DMS153 (cell line): Measurements from ENCODE around the gene SH3RF3.

Experiments
- DNase-seq: peaks from one replicate; lab custom pipeline; 2025; lab: John Stamatoyannopoulos, UW

SH3RF3 gene

GRCh38 chr2:109454304-109454703, 325.3 kb downstream of the SH3RF3 start:
- DNase-seq = no peak

- DNase-seq = no peak
Observed at GRCh38 chr2:109454765-109455394, 325.9 kb downstream of the SH3RF3 start.

GRCh38 chr2:109455731-109456691, 327.0 kb downstream of the SH3RF3 start:
- no peak for DNase-seq

GRCh38 chr2:109456776-109457175, 327.8 kb downstream of the SH3RF3 start:
- no peak for DNase-seq

DNA sequence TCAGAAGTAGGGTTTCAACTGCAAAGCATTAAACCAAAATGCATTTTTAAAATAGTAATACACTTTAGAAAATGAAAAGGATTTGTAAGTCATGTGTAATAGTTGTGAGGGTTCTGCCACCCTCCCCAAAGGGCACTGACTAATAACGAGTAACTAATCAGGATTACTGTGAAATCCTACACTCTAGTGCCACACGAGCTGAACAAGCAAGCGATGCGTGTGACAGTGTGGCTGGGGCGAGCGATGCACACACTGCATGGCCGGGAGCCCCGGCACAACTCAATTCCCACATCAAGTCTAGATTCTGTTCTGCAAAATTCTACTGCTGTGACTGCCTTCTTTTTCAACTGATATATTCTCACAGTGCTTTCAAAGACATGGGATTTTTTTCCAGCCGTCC, 328.4 kb downstream of the SH3RF3 start:
- DNase-seq = no peak

DNA sequence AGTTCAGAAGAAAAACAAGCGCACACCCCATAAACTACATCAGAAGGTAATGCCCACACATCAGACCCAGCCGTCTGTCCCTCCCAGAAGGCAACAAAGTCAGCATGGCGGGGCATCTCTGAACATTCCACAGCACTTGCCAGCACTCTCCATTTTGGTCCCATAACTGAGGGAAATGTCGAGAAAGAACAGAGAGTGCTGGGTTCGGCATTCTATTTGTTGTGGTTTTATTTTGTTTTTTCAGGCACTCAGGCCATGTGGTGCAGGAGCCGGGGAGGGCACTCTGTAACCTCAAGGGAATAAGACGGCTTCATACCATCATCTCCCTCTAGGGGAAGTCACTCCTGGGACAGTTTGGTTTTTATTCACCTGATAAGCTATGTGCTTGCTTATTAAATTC, 328.8 kb downstream of the SH3RF3 start:
- DNase-seq = no peak

- DNase-seq = no peak
Observed at GRCh38 chr2:109458512-109458911, 329.5 kb downstream of the SH3RF3 start.

GRCh38 chr2:109459485-109459884, 330.5 kb downstream of the SH3RF3 start:
- DNase-seq = no peak

- DNase-seq = no peak
Observed at GRCh38 chr2:109460553-109461324, 331.7 kb downstream of the SH3RF3 start.

GRCh38 chr2:109463236-109463635, 334.2 kb downstream of the SH3RF3 start:
- no peak for DNase-seq

DNA sequence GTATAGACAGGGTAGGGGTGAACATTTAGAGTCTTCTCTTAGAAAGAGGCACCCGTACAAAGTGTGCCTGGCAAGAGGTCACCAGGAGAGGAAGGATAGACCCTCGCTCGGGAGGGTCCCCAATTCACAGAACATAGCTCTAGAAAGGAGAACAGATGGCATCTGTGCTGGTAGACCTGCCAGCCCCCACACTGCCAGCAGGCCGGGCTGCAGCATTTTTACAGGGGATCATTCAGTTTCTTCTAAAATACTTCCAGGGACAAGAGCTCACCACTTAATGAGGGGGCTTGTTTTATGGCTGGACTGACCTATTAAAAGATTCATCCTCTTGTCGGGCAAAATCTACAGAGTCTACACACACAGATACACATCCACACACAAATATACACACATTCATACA, 334.9 kb downstream of the SH3RF3 start:
- DNase-seq = no peak

GRCh38 chr2:109466674-109467575, 337.9 kb downstream of the SH3RF3 start:
- no peak for DNase-seq

GRCh38 chr2:109467701-109468100, 338.7 kb downstream of the SH3RF3 start:
- DNase-seq = no peak

- no peak for DNase-seq
Observed at GRCh38 chr2:109468893-109469292, 339.9 kb downstream of the SH3RF3 start.

DNA sequence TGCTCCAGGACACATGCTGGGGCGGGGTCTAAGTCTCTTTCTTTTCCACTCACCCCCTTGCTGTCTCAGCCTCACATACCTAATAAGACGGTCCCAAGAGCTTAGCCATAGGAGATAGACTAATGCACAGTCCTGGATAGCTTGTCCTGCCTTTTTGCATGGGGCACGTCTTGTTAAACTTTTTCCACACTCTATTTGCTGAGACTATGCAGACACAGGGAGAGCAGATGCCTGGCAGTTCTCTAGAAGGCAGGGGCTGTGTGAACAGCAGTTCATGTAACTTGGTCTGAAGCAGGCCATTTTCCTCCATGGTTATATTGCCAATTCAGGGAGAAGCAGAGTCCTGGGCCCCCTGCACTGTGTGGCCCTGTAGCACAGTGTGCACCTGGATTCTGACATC, 342.7 kb downstream of the SH3RF3 start:
- no peak for DNase-seq

DNA sequence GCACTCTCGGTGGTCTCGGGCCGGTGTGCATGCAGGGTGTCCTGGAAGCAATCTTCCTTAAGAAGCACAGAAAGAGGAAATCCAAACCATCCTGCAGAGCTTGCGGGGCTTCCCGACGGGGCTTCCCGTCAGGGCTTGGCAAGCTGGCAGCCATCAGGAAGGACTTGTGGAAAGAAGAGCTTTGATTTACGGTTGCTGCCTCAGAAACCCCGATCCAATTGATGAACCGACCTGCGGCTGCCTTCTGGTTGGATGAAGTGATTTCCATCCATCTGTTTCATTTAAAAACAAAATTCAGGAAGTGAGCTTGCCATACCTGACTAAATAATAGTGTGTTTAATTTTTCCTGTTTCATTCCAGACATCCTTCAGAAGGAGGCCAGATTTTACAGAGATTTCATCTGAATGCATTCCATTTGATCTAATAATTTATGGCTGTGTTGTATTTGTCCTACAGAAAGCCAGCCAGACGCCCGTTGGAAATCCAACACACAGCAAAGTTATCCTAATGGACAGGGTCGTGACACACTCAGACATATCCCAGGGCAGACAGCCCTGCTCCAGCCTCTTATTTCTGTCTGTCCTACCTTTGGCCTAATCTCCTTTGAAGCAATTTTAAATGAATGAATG, 343.4 kb downstream of the SH3RF3 start:
- no peak for DNase-seq

GRCh38 chr2:109472974-109473373, 344.0 kb downstream of the SH3RF3 start:
- no peak for DNase-seq

DNA sequence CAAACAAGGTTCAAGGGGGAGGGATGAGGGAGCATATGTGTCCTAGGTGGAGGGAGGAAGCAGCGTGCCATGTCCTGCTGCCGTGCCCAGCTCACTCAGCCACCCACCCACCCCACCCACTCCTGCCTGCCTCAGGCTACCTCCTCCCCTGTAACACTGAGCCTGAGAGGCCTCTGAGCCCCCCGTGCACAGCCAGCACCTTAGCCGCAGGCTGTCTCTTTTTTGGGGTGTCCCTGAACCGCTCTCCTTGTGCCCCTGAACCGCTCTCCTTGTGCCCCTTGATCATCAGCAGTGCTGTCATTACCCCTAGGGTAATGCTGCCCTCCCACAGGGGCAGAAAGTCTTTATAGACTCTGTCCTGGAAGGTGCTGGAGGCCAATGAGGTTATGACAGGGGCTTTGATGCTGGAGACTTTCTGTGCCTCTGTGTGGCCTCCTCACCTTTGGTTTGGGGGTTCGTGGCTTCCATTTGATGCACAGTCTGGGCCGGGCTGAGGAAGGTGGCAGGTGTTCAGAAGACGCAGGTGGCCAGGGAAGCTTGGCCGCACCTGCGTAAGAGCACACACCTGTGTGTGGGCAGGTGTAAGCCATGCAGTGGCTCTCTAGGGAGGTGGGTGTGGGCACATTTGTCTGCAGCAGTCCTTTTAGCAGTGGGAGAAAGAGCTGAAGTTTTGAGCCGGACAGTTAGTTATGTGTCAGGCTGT, 344.8 kb downstream of the SH3RF3 start:
- no peak for DNase-seq

- DNase-seq = no peak
Observed at GRCh38 chr2:109474319-109474825, 345.4 kb downstream of the SH3RF3 start.

GRCh38 chr2:109475531-109476210, 346.7 kb downstream of the SH3RF3 start:
- DNase-seq = no peak
